Activated T-helper 1 cell treated with anti-CD3 and anti-CD28 coated beads, Interleukin-2, amount 50 U/mL, for 16 hours (primary cell): ENCODE data around the gene KCND3.

ENCODE experiments used
- DNase-seq, 2 donors: peaks; one replicate each; pipeline ENCODE4 v3.0.0-alpha.2; 2020; ENCODE audit warnings: low read depth in 1 of 2, low spot score in 1 of 2

The KCND3 gene

DNA sequence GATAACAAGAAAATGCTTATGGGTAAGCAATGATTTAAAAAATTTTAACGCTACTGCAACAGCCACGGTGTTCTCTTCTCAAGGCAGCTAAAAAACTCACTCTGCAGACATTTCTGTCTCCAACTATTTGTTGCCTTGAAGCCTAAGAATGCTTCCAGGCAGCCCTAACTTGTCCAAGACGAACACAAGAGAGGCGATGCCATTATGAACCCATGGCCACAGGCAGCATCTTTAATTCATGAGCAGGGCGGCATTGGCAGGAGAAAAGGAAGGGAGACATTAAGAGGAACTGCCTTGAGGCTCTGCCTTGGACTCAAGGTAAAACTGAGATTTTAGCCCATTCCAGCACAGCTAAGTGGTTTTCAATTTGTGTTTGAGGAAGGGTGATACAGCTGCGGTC lies 67.5 kb downstream of the KCND3 start:
- no peak for DNase-seq

DNA sequence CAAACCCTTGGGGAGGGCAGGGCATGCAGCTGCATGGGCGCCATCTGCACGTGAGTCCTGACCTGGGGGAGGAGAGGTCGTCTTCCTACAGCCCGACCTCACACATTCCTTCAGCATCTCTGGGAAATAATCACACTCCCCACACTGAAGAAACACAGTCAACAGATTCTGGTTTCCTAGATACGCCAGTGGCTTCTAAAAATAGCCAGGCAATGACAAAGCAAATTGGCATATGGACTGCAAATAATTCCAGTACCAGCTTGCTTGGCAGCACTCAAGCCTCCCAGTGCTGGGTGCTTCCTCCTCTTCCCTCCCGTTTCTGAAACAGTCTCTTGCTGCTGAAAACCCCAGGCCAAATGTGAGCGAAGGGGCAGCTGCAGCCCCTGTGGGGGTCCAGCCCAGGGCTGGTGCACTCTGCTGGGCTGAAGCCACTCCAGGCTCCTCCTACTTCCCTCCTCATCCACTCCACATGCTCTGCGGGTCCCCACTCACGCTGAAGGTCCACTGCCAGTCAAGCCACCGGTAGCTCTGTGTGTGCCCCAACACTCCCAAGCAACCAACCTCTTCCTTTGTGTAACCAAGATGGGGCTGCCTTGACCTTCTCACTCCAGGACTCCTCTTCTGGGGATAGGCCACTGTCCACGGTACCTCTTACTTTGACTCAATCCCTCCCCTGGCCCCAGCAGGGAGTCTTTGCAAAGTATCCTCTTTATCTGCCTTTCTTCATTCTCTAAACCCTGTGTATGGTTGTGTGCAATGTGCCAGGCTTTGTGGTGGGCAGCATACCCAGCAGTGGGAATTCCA lies 69.0 kb downstream of the KCND3 start:
- DNase-seq, result no peak

DNA sequence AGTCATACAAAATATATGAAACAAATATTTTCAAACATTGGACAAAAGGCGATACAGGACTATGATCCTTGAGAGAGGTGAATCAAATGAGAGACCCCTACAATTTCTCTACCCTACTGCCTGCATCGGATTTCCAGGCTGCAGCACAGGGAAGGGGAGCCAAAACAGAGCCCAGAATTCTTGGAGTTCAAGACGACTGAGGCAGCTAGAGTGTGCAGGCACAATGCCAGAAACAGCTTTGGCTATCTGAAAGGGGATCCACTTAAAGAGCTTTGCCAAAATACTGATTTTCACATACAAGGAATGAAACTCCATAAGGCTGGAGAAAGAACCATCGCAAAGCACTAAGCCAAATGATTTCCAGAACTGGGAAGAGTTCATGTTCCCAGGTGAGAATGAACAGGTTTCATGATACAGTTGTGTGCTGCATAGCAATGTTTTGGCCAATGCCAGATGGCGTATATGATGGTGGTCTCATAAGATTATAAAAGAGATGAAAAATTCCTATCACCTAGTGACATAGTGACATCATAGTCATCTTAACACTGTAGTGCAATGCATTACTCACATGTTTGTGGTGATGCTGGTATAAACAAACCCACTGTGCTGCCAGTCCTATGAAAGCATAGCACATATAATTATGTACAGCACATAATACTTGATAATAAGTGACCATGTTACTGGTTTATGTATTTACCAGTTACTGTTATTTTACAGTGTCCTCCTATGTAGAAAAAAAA lies 77.5 kb downstream of the KCND3 start:
- no peak for DNase-seq

DNA sequence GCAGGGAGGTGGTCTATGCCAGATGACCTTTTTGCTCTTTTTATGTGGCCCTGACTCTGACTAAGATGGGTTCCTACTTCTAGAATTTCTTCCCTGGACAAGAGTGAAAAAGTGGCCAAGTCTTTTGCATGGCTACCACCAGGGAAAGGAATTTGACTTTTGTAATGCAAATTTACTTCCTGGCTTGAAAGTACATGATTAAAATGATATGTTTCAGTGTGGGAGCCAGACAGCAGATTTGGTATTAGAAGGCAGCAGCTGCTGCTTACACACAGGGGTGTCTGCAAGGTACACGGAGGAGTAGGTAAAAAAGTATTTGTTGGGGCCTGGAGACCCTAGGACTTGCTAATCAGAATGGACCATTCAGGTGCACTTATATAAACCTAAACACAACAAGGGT lies 78.4 kb downstream of the KCND3 start:
- no peak for DNase-seq

DNA sequence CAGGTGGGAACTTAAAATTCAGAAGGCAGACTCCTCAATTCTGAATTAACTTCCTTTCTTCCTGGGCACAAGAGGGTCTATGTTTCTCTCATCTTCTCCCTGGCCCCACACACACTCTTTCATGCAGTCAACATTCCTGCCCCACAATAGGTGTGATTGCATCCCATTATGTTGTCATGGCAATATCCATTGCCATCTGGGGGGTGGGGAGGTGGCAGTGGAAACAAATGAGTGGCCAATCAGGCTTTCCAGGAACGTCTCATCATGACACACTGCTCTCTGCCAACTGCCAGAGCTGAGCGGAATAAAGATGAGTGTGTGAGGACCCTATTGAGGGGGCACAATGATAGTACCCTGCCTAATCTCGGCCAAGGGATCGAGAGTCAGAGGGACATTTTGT lies 80.4 kb downstream of the KCND3 start:
- DNase-seq, result no peak

DNA sequence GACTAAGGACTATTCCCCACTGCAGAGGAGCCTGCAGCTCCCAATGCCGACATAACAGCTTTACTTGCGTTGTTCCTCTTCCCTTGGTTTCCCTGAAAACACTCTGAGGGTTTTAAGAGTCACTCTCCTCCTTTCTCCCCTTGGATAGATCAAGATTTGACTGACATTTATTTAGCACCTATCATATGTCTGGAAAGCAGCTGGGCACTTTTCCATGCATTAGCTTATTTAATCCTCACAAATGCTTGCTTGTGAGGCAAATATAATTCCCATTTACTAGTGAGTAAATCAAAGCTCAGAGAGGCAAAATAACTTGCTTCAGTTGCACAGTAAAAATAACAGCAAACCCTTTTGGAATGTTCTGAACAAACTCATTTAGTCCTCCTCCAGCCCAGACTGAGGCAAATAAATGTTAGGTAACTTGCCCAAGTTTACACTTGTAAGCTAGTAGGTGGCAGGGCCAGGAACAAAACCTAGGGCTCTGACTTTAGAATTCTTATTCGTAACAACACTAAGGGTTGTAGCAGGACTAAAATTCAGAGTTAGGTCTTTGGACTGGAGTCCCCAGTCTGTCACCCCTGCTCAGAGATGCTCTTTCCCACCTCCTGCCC lies 81.4 kb downstream of the KCND3 start:
- DNase-seq, result no peak

DNA sequence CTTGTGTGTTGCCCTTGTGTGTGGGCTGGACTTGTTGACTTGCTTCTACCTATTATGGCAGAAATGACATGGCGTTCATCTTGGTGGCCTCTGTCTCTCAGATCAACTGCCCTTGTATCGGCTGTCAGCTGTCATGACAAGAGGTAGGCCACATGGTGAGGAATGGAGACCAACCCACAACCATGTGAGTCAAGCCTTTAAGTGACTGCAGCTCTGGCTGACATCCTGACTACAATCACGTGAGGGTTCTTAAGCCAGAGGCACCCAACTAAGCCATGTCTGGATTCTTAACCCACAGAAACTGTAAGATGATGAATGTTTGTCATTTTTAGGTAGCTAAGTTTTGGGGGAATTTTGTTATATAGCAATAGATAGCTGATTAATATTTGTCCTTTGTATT lies 82.1 kb downstream of the KCND3 start:
- no peak for DNase-seq

DNA sequence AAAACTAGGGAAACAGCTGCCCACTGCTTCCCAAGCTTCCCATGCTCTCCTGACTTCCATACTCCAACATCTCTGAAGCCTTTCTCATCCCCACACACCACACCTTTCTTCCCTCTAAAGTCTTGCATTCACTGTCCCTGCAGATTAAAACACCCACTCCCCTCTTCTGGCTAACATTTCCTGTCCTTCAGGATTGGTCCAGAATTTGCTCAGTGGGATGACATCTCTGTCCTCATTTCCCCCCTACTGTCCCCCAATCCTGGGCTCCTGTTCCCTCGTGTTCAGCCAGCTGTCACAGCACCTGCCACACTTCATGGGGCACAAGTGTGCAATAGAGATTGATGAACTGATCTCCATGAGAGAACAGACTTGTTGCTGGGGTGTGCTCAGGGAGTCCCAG lies 82.7 kb downstream of the KCND3 start:
- DNase-seq, result no peak

DNA sequence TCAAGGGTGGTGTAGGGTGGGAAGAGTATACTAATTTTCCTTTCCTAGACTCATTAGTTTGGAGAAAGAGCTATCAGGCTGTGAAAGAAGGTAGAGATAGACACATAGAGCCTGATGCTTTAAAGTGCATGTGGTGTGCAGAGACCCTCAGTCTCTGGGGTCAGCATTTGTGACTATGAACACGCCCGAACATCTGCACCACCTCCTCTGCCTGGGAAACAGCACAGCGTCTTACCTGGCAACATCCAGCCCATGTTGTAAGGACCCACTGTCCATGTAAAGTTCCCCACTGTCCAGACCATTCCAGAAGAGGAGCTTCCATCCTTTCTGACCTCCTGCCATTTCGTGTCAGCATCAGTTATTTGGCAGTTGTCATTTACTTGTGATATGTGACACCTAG lies 83.4 kb downstream of the KCND3 start:
- no peak for DNase-seq

DNA sequence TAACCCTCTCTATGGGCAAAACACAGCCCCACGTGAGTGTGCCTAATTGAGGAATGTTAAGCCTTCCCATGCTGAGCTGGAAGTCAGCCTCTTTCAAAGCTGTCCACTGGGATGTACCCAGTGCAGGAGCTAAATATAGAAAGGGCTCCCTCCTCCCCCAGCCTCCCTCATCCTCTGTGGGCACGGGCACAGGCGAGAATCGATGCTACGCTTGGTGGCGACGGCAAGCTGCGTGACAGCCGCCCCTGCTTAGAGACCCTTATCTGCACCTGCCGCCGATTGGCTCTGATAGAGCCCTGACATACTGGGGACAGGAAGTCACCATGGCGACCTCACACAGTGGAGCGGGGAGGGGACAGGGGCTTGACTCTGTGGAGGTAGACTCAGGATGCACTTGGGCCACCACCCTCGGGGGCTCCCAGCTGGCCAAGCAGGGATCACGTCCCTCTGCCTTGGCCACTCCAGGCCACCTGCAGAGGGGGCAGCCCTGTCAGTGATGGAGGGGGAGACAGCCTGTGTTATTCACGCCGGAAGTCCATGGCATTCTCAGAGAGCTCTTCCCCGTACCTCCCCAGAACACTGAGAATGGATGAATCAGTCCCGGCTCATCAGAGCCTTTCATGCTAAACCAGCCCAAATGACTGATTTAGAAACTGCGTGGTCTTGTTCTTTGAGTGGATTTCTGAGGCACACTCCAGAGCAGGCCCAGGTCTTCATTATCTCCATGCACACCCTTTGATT lies 84.8 kb downstream of the KCND3 start:
- DNase-seq, result no peak

DNA sequence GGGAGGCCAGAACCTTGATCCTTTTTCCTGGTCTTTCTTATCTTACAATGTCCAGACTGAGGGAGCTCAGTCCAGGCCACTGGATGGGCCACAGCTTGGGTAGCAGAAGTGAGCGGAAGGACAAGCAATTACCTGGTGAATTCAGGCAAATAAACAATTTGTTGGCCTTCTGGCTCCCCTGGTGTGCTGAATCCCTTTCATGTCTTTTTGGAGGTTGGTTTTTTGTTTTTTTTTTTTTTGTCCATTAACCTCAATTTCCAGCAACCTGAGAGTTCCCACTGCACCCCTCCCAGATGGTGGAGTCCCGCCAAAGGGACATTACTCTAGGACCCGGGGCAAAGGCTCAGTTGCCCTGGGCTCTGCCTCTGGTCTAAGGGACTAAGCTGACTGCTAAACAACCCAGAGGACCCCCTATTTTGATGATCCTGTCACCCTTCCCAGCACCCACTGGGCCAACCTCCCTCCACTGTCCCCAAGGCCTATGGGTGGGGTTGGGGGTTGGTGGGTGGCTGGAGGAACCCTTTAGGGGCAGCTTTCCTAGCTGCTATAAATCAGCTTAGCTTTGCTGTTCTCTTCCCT lies 85.5 kb downstream of the KCND3 start:
- DNase-seq, result no peak

DNA sequence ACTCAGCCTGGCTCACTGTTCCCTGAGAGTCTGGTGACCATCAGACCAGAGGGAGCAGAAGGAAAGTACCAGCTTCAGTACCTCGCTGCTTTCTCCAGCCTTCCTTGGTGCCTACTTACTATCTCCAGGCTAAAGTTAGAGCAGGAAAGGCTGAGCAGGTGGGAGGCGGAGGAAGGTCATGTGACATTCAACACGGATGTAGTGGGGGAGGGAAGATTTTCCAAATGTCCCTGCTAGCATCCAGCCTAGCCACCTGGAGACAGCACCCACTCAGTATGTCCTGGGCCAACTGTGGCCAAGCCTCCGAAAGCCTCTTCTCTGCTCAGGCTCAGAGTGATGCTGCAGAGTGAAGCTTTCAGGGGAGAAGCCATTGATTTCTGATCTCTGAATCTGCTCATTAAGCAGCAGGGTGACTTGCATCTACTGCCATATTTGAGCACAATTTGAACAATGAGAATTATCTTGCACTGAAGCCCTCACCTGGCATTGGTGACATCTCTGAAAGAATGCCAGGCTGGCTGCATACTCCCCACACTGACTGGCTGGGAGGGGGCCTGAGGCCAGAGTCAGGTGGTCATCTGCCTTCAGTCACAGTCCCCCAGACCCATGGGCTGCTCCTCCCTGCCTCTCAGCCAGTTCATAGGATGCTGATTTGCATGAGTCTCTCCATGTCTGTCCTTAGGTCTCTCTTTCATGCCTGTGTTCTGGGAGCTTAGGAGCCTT lies 86.2 kb downstream of the KCND3 start:
- DNase-seq, result no peak

DNA sequence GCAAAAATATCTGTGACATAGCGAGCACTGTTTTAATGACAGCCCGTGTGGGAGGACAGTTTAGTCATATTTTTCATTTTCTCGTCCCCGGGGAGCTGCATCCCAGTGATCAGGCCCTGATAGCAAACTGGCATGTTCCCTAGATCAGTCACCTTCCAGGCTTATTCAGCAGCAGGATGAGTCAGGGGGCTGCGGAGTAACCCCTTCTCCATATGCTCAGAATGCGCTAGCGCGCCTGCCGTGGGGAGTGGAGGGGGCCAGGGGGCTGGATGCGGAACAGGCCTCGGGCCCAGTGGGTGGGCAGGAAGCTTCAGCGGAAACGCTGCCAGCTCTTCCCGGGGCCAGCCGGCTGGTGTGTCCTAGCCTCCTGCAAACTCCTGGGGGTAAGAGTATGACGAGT lies 94.0 kb downstream of the KCND3 start:
- no peak for DNase-seq

DNA sequence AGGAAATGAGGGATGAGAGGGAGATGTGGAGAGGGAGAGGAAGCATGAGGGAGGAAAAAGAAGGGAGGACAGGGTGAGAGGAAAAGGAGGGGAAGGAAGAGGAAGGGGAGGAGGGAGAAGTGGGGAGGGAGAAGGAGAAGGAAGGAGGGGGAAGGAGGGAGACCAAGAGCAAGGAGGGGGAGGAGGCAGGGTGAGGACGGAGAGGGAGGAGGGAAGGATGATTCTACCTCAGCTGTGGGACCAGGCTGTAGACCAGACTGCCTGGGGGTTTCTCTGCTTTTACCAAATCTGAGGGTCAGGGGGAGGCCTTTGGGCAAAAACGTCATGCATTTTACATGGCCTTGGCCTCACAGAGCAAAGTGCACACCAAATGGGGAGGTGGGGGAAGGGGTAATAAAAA lies 94.5 kb downstream of the KCND3 start:
- DNase-seq, result no peak

DNA sequence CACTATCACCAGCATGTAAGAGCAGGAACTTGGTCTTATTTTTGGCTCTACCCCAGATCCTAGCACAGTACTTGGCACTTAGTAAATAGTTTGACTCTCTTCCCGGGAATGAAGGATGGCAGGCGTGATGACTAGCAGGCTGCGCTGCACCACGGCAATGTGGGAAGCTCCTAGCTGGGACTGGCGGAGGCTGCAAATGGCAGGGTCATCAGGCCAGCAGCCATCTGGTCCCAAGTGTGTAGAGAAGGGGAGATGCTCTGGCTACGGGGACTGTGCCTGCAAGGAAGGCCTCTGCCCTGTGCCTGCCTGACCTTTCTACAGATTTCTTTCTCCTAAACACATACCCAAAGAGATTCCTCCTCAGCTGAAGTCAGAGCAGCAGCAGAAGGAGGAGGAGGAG lies 95.0 kb downstream of the KCND3 start:
- no peak for DNase-seq

DNA sequence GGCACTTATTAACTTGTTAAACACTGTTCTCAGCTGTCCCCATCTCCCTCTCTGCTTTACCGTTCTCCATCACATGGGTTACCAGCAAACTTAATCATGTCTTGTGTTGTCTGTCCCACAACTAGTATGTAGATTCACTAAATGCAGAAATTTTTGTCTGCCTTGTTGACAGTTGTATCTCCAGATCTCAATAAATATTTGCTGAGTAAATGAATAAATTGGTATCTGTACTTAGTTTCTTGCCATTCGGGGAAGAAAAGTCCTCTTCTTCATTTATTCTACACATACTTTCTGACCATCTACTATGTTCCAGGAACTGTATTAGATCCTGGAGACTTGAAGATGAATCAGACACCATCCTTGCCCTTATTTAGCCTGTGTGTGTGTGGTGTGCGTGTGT lies 97.9 kb downstream of the KCND3 start:
- no peak for DNase-seq

DNA sequence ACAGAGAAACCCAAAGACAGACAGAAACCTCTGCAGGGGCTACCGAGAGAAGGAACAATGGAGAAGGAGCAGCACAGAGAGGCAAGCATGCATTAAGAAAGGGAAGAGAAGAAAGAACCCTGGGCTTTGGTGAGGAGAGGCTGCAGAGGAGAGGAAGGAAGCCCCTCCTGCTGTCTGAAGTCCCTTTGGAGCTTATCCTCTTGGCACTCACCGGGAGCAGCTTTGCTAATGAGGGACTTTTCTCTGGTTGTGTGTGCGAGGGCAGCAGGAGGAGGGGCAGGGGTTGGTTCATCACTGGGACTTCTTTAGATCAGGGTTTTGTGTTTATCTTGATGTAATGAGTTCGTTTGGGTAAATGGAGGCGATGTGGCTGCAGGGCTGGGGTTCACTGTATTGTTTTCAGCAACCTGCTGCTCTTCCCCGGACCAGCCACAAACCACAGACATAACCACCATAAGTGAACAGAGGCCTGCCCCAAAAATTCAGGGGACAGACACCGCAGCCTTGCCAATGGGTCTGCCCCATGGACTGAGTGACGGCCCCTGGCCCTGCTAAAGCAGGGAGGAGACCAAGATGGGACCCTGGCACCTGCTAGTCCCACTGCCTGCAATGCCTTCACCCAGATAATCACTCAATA lies 100.6 kb downstream of the KCND3 start:
- DNase-seq, result no peak

DNA sequence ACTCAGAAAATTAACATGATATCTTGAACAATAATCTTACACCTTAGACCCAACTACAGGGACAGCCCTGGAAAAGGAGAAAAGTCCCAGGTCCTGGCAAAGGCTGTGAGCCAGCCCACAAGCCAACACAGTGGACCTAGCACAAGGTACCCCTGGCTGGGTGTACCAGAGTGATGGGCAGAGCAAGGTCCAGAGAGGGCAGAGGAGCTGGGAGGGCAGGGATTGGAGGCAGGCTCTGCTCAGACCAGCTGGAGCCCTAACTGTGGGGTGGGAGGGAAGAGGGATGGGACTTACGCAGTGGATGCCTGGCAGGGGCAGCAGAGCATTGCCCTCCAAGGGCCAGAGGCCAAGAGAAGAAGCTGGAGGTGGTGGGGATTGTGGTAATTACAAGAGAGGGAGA lies 101.6 kb downstream of the KCND3 start:
- no peak for DNase-seq

DNA sequence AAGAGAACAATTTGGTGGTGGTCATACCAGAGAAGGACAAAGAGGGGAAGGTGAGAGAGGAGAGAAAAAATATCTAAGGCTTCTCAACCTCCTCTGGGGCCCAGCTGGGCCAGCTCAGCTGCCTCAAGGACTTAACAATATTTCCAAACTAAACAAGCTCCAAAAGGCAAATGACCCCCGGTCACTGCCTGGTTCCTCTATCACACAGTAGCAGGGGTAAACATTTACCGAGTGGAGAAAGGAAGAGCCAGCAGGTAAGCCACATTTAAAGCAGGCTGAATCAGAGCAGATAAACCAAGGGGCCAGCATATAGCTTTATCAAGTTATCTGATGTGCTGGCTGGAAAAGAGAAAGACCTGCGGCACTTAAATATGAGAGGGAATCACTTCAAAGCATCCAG lies 102.1 kb downstream of the KCND3 start:
- DNase-seq, result no peak

DNA sequence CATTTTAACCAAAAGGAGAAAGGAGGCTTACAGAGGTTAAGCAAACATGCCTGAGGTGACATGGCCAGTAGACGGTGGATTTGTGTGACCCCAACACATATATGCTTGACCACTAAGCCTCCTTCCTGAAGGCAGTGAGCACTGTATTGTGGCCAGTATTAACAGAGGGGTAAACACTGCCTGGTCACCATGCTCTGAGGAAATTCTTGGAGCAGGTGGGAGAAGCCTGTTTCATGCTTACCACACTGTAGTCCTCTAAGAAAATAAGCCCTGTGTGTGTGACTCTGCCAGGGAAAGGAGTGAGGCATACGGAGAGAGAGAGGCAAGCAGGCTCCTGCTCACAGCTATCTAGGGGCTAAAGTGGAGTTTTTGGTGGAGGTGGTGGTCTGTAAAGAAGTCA lies 102.7 kb downstream of the KCND3 start:
- DNase-seq, result no peak
